ENCODE results near the gene SASH1. TPM values are rescaled to one million over a fixed set of nuclear protein-coding genes. Genes with fewer than 3 reads are reported as not detected.

The SASH1 gene
- polyA plus RNA-seq, 6 donors from 2014 or later, result not detected

- peaks cover 36 to 57% (median 40%) of the 10 kb centered on the region in 3 donors for H3K27me3 Mint-ChIP-seq
- no peak overlapping the region for H3K27ac Mint-ChIP-seq
These were observed 127.5 kb downstream of the SASH1 start for GRCh38 chr6:148470156-148470555.

GRCh38 chr6:148470606-148471465 is 128.2 kb downstream of the SASH1 start:
- ATAC-seq (ENCODE audit: low read depth in 2 of 2) (no peak), DNase-seq (no peak)
- Mint-ChIP-seq H3K27me3 (peaks cover 38 to 62% (median 40%) of the 10 kb centered on the region in 3 donors), H3K4me3 (no peak overlapping the region), H3K36me3 (no peaks in the 10 kb centered on the region), H3K27ac (no peak overlapping the region), H3K4me1 (peaks cover 0 to under 1% (median 0%) of the 10 kb centered on the region in 3 donors), H3K9me3 (no peaks in the 10 kb centered on the region)

More at GRCh38 chr6:148470156-148470555, 127.5 kb downstream of the SASH1 start:
- Mint-ChIP-seq H3K4me1 (peaks cover 0 to 3% (median 0%) of the 10 kb centered on the region in 3 donors), H3K9me3 (no peaks in the 10 kb centered on the region), H3K4me3 (no peak overlapping the region), H3K36me3 (no peaks in the 10 kb centered on the region)
- ATAC-seq (ENCODE audit: low read depth in 2 of 2) (no peak), DNase-seq (no peak)

- Mint-ChIP-seq H3K4me1 (no peaks in the 10 kb centered on the region), H3K36me3 (no peaks in the 10 kb centered on the region), H3K27me3 (peaks cover 34 to 64% (median 45%) of the 10 kb centered on the region in 3 donors), H3K9me3 (no peaks in the 10 kb centered on the region), H3K27ac (no peak overlapping the region), H3K4me3 (no peak overlapping the region)
- ATAC-seq (ENCODE audit: low read depth in 2 of 2) (no peak), DNase-seq (no peak)
These were observed 129.1 kb downstream of the SASH1 start for GRCh38 chr6:148471624-148472159.

GRCh38 chr6:148472171-148473105 is 129.8 kb downstream of the SASH1 start:
- ATAC-seq (ENCODE audit: low read depth in 2 of 2), result no peak
- H3K27me3 Mint-ChIP-seq, result peaks cover 34 to 62% (median 45%) of the 10 kb centered on the region in 3 donors

GRCh38 chr6:148479497-148479896 is 136.9 kb downstream of the SASH1 start:
- no peak overlapping the region for H3K27ac Mint-ChIP-seq
- peaks cover 0 to 5% (median 0%) of the 10 kb centered on the region in 3 donors for H3K4me1 Mint-ChIP-seq
- peaks cover 18 to 45% (median 18%) of the 10 kb centered on the region in 3 donors for H3K27me3 Mint-ChIP-seq
- H3K36me3 Mint-ChIP-seq, result no peaks in the 10 kb centered on the region
- no peak overlapping the region for H3K4me3 Mint-ChIP-seq
- DNase-seq (no peak), ATAC-seq (ENCODE audit: low read depth in 2 of 2) (no peak)
- H3K9me3 Mint-ChIP-seq, result no peaks in the 10 kb centered on the region

More at GRCh38 chr6:148472171-148473105, 129.8 kb downstream of the SASH1 start:
- no peak for DNase-seq
- no peaks in the 10 kb centered on the region for H3K36me3 Mint-ChIP-seq
- H3K4me3 Mint-ChIP-seq, result no peak overlapping the region
- no peaks in the 10 kb centered on the region for H3K9me3 Mint-ChIP-seq
- H3K4me1 Mint-ChIP-seq, result no peaks in the 10 kb centered on the region
- peak overlapping the region in 1 of 6 donors; percentile 72 for H3K27ac Mint-ChIP-seq

- H3K9me3 Mint-ChIP-seq, result peaks cover 0 to 1% (median 0%) of the 10 kb centered on the region in 7 donors
- H3K4me3 Mint-ChIP-seq, result no peak overlapping the region
- DNase-seq, result no peak
- no peak overlapping the region for H3K27ac Mint-ChIP-seq
- peaks cover 0 to 5% (median 0%) of the 10 kb centered on the region in 3 donors for H3K4me1 Mint-ChIP-seq
- no peaks in the 10 kb centered on the region for H3K36me3 Mint-ChIP-seq
- peaks cover 15 to 29% (median 22%) of the 10 kb centered on the region in 3 donors for H3K27me3 Mint-ChIP-seq
- ATAC-seq (ENCODE audit: low read depth in 2 of 2), result no peak
These were observed 144.8 kb downstream of the SASH1 start for GRCh38 chr6:148487461-148487860.

- H3K36me3 Mint-ChIP-seq, result no peaks in the 10 kb centered on the region
- DNase-seq (no peak), ATAC-seq (ENCODE audit: low read depth in 2 of 2) (no peak)
- peak overlapping the region in 1 of 6 donors; percentile 11 for H3K27ac Mint-ChIP-seq
- H3K4me3 Mint-ChIP-seq, result no peak overlapping the region
- H3K9me3 Mint-ChIP-seq, result peaks cover 0 to 1% (median 0%) of the 10 kb centered on the region in 7 donors
- H3K27me3 Mint-ChIP-seq, result peaks cover 8 to 26% (median 22%) of the 10 kb centered on the region in 3 donors
- H3K4me1 Mint-ChIP-seq, result no peaks in the 10 kb centered on the region
These were observed 149.1 kb downstream of the SASH1 start for GRCh38 chr6:148491638-148492251.

GRCh38 chr6:148492654-148493290 is 150.1 kb downstream of the SASH1 start:
- H3K4me3 Mint-ChIP-seq, result no peak overlapping the region
- DNase-seq (no peak), ATAC-seq (ENCODE audit: low read depth in 2 of 2) (no peak)
- H3K4me1 Mint-ChIP-seq, result no peaks in the 10 kb centered on the region
- peaks cover 0 to 1% (median 0%) of the 10 kb centered on the region in 7 donors for H3K9me3 Mint-ChIP-seq
- peaks cover 6 to 26% (median 22%) of the 10 kb centered on the region in 3 donors for H3K27me3 Mint-ChIP-seq
- no peak overlapping the region for H3K27ac Mint-ChIP-seq
- no peaks in the 10 kb centered on the region for H3K36me3 Mint-ChIP-seq

- no peak overlapping the region for H3K27ac Mint-ChIP-seq
- peaks cover 0 to 1% (median 0%) of the 10 kb centered on the region in 7 donors for H3K9me3 Mint-ChIP-seq
- H3K36me3 Mint-ChIP-seq, result no peaks in the 10 kb centered on the region
- H3K27me3 Mint-ChIP-seq, result peaks cover 4 to 26% (median 22%) of the 10 kb centered on the region in 3 donors
- no peak for ATAC-seq (ENCODE audit: low read depth in 2 of 2)
- no peaks in the 10 kb centered on the region for H3K4me1 Mint-ChIP-seq
- no peak for DNase-seq
- no peak overlapping the region for H3K4me3 Mint-ChIP-seq
These were observed 150.8 kb downstream of the SASH1 start for GRCh38 chr6:148493424-148493823.

GRCh38 chr6:148494226-148494625 is 151.6 kb downstream of the SASH1 start:
- H3K4me3 Mint-ChIP-seq, result no peak overlapping the region
- DNase-seq (no peak), ATAC-seq (ENCODE audit: low read depth in 2 of 2) (no peak)
- H3K36me3 Mint-ChIP-seq, result no peaks in the 10 kb centered on the region
- H3K27ac Mint-ChIP-seq, result no peak overlapping the region
- no peaks in the 10 kb centered on the region for H3K9me3 Mint-ChIP-seq
- peaks cover 5 to 26% (median 22%) of the 10 kb centered on the region in 3 donors for H3K27me3 Mint-ChIP-seq
- no peaks in the 10 kb centered on the region for H3K4me1 Mint-ChIP-seq

- no peak overlapping the region for H3K27ac Mint-ChIP-seq
- H3K9me3 Mint-ChIP-seq, result no peaks in the 10 kb centered on the region
- no peak overlapping the region for H3K4me3 Mint-ChIP-seq
- H3K4me1 Mint-ChIP-seq, result no peaks in the 10 kb centered on the region
- ATAC-seq (ENCODE audit: low read depth in 2 of 2) (no peak), DNase-seq (no peak)
- H3K27me3 Mint-ChIP-seq, result peaks cover 8 to 30% (median 24%) of the 10 kb centered on the region in 3 donors
- H3K36me3 Mint-ChIP-seq, result no peaks in the 10 kb centered on the region
These were observed 152.4 kb downstream of the SASH1 start for GRCh38 chr6:148495029-148495428.

- Mint-ChIP-seq H3K4me3 (no peak overlapping the region), H3K9me3 (no peaks in the 10 kb centered on the region), H3K27ac (no peak overlapping the region), H3K4me1 (no peaks in the 10 kb centered on the region), H3K27me3 (peaks cover 18 to 26% (median 23%) of the 10 kb centered on the region in 3 donors), H3K36me3 (no peaks in the 10 kb centered on the region)
- DNase-seq (no peak), ATAC-seq (ENCODE audit: low read depth in 2 of 2) (no peak)
These were observed 154.6 kb downstream of the SASH1 start for GRCh38 chr6:148497257-148497656.

Measured in naive B cell (primary cell).